ENCODE measurements around the gene DCBLD1.

The DCBLD1 gene

GRCh38 chr6:117449549-117450439 lies 32.7 kb upstream of the DCBLD1 start:
- CTCF ChIA-PET, result interaction anchor here (0.5 to 6.1 kb wide), 68 partner anchors 7 to 1095 kb away, joined by 3 to 118 read pairs (median 4); partner anchors contain the start of genes GOPC and ROS1
- no peak overlapping the region; the same call in 1 of the 2 replicates for H3K4me3 ChIP-seq (ENCODE audit: low read depth, low read length)
- no peaks in the 10 kb centered on the region for H3K36me3 ChIP-seq (ENCODE audit: control insufficient read depth in 2 of 2, insufficient read depth in 1 of 2, low read length in 2 of 2)
- TF ChIP-seq ZNF596 (tag by site-specific recombination; IDR thresholded peaks at IDR 0.05) (no peak), ZNF2 (tag by site-specific recombination; IDR thresholded peaks at IDR 0.05) (peak; percentile 71; the same call in 1 of the 2 replicates), GFI1B (tag by site-specific recombination; IDR thresholded peaks at IDR 0.05) (no peak), ZNF660 (tag by site-specific recombination; IDR thresholded peaks at IDR 0.05) (peak; percentile 65; the same call in 1 of the 2 replicates), ZNF366 (tag by site-specific recombination; conservative IDR thresholded peaks at IDR 0.05) (0 out of 2 replicates have a peak, but pooled peaks have one; percentile 43), CTCF (tag by site-specific recombination; IDR thresholded peaks at IDR 0.05) (peak; percentile 43; the same call in 1 of the 2 replicates), ZNF513 (tag by site-specific recombination; IDR thresholded peaks at IDR 0.05) (no peak), ZNF670 (tag by site-specific recombination; IDR thresholded peaks at IDR 0.05; ENCODE audit: low read depth) (no peak), ZNF654 (tag by site-specific recombination; IDR thresholded peaks at IDR 0.05; ENCODE audit: low read depth) (peak; percentile 96), ZBTB7A (tag by site-specific recombination; IDR thresholded peaks at IDR 0.05; ENCODE audit: low read depth) (no peak), ZNF362 (tag by site-specific recombination; IDR thresholded peaks at IDR 0.05) (peak; percentile 100), GLI2 (tag by site-specific recombination; IDR thresholded peaks at IDR 0.05; ENCODE audit: borderline replicate concordance, low read depth) (no peak), ZNF530 (tag by site-specific recombination; IDR thresholded peaks at IDR 0.05; ENCODE audit: low read depth) (no peak), ZNF610 (tag by site-specific recombination; IDR thresholded peaks at IDR 0.05; ENCODE audit: borderline replicate concordance) (0 out of 2 replicates have a peak, but pooled peaks have one; percentile 19), ZNF391 (tag by site-specific recombination; IDR thresholded peaks at IDR 0.05; ENCODE audit: borderline replicate concordance, low read depth) (no peak), ZEB2 (tag by site-specific recombination; IDR thresholded peaks at IDR 0.05) (0 out of 2 replicates have a peak, but pooled peaks have one; percentile 14), ZNF664 (tag by site-specific recombination; IDR thresholded peaks at IDR 0.05) (peak; percentile 99), ZNF560 (tag by site-specific recombination; IDR thresholded peaks at IDR 0.05; ENCODE audit: borderline replicate concordance) (no peak), ZBTB8A (tag by site-specific recombination; IDR thresholded peaks at IDR 0.05) (no peak)
- no peaks in the 10 kb centered on the region for H3K9me3 ChIP-seq (ENCODE audit: control insufficient read depth, insufficient read depth, low read depth, low read length)
- H3K4me1 ChIP-seq (ENCODE audit: control insufficient read depth, insufficient read depth, low read length), result no peaks in the 10 kb centered on the region; the same call in 1 of the 2 replicates
- H3K27ac ChIP-seq (ENCODE audit: extremely low read depth, low read depth, low read length), result no peak overlapping the region
- POLR2A ChIA-PET, result interaction anchor here (0.8 to 1.1 kb wide), 5 partner anchors 9 to 152 kb away, joined by 4 to 15 read pairs (median 5); partner anchors contain the start of gene GOPC

- Histone ChIP-seq H3K36me3 (ENCODE audit: control insufficient read depth in 2 of 2, insufficient read depth in 1 of 2, low read length in 2 of 2) (no peaks in the 10 kb centered on the region), H3K4me3 (ENCODE audit: low read depth, low read length) (no peak overlapping the region), H3K4me1 (ENCODE audit: control insufficient read depth, insufficient read depth, low read length) (no peaks in the 10 kb centered on the region; the same call in 1 of the 2 replicates), H3K27ac (ENCODE audit: extremely low read depth, low read depth, low read length) (no peak overlapping the region), H3K9me3 (ENCODE audit: control insufficient read depth, insufficient read depth, low read depth, low read length) (no peaks in the 10 kb centered on the region)
- ChIA-PET CTCF (interaction anchor here (0.7 to 6.1 kb wide), 9 partner anchors 10 to 153 kb away, joined by 3 to 118 read pairs (median 4); partner anchors contain the start of gene GOPC), POLR2A (interaction anchor here (0.8 to 0.9 kb wide), 2 partner anchors 32 to 151 kb away, joined by 3 read pairs; partner anchors contain the start of gene GOPC)
- TF ChIP-seq ZNF654 (tag by site-specific recombination; IDR thresholded peaks at IDR 0.05; ENCODE audit: low read depth) (no peak), ZNF664 (tag by site-specific recombination; IDR thresholded peaks at IDR 0.05) (no peak), ZBTB8A (tag by site-specific recombination; IDR thresholded peaks at IDR 0.05) (no peak), ZNF404 (tag by site-specific recombination; IDR thresholded peaks at IDR 0.05) (no peak), ZSCAN16 (tag by site-specific recombination; IDR thresholded peaks at IDR 0.05) (no peak), GLIS2 (tag by site-specific recombination; IDR thresholded peaks at IDR 0.05) (no peak), ZNF221 (tag by site-specific recombination; IDR thresholded peaks at IDR 0.05; ENCODE audit: borderline replicate concordance) (no peak), ZSCAN18 (tag by site-specific recombination; IDR thresholded peaks at IDR 0.05) (no peak), ZNF398 (tag by site-specific recombination; IDR thresholded peaks at IDR 0.05) (no peak)
Measured at GRCh38 chr6:117451671-117452070, 30.8 kb upstream of the DCBLD1 start.
